Right ventricle myocardium superior (tissue), 1 donor: ENCODE results near the gene XXYLT1. TPM values are rescaled to one million over a fixed set of nuclear protein-coding genes. Genes with fewer than 3 reads are reported as not detected.
A peak's percentile ranks its signal among the peaks of the same experiment; 100 is the strongest.

Experiments
- ATAC-seq: fragments of 200-7000 bp; cut with Tn5 transposase; one replicate; pipeline ENCODE4 v1.9.1; 2020; ENCODE audit warnings: mild to moderate bottlenecking; ENCODE audit not compliant: poor library complexity
- DNase-seq: peaks from one replicate; pipeline ENCODE4 v3.0.0-alpha.2; 2020
- intact Hi-C: fragments of 100-400 bp; cut with DNase I; formaldehyde crosslinking; loops from one replicate; pipeline ENCODE4 v1.11.2; 2022
- microRNA-seq: library from miRNA; unstranded; fragments of <30 nt; microRNA quantifications from one replicate; pipeline ENCODE4 v1.2.0, GENCODE V29; 2020
- total RNA-seq: library from RNA; stranded (reverse); fragmentation: NEBNext Ultra II Directional; extraction: Animal tissue kit (Norgen Biotek cat#: 25700); gene quantifications from one replicate; pipeline ENCODE4 v1.2.1, GENCODE V29; 2021
- donor health status: DM: no; HTN: yes; CAD: no; lungs with severe emphysema.

XXYLT1 gene
- total RNA-seq, 1 donor from 2014 or later = 2.6 TPM

DNA sequence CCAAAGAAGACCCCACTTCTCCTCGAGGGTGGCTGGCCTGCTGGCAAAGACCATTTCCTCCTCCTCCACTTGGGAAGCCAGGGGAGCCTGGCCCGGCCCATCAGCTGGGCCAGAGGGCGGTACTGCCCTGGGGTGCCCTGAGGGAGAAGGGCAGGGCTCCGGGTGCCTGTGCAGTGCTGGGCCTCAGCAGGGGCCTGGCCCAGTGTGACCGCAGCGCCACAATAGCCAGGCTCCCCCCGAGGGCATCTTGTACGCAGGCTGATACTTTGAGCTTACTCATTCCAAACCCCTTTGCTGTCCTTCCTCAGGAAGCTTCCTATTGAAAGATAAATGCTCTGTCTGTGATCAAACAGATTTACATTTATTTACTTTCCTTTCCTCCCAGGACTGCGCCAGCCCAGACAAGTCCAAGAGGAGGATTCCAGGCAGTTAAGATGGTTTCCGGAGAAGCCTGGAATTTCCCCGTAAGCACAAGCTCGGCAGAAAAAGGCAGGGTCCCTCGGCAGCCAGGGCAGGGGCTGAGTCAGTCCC is 240.1 kb downstream of the XXYLT1 start:
- ATAC-seq (no peak), DNase-seq (no peak)
- intact Hi-C loops = no loop called here

DNA sequence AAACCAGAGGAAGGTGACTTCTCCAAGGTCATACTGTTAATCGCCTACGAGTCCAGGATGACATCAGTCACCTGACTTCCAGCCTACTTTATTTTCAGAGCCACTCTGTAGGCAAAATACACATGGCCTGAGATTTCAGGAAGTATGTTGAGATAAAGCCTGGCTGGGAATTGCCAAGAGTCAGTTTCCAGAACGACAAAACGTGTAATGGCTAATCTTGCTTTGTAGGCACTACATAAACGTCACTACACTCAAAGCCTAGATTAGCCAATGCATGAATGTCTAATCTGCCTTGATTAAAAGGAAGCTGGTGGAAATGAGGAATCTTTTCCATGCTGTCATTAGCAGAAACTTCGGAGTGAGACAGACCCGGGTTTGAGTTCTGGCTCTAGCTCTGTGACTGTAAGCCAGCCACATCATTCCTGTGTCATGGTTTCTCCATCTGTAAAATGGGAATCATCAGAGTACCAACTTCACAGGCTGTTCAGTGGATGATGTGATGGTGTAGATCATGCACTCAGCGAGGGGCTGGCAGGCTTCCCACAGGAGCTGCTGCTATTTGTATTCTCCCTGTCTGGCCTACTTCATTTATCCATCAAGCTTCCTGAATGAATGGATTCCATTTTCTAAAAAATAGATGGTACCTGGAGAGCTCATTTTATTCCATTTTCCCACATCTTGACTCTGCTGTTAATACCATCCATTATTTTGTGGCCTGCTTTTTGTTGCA is 241.9 kb downstream of the XXYLT1 start:
- intact Hi-C loops = no loop called here
- ATAC-seq = peak; percentile 42
- DNase-seq = peak; percentile 62

- no peak for DNase-seq
- intact Hi-C loops = no loop called here
- ATAC-seq = no peak
Observed at GRCh38 chr3:195025884-195026200, 245.1 kb downstream of the XXYLT1 start.

DNA sequence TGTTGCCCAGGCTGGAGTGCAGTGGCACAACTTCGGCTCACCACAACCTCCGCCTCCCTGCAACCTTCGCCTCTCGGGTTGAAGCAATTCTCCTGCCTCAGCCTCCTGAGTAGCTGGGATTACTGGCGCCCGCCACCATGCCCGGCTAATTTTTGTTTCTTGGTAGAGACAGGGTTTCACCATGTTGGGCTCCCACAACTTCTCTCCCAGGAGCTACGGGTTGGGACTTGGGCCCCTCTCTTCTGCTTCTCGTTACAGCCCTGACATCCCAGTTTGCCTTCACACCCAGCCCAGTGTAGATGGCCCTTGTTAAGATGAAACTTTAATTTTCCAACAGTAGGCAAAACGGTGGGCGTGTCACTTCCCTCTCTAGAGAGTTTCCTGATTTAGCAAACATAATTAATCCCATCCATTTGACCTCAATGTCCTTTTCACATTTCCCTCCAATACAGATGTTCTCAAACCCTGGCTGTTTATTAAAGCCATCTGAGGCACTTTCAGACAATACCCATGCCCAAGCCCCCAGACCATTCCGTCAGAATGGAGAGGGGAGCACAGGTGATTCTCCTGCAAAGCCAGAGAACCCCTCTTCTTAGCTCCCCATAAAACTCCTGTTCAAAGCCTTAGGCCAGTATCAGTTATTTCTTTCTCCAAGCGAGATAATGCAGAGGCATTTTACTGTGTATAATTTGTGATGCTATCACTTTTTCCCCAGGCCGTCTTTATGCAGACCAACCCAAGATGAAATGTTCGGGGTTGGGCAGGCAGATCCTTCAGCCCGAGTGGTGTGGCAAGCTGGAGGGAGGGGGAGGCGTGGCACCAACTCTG is 245.7 kb downstream of the XXYLT1 start:
- no peak for DNase-seq
- no peak for ATAC-seq
- intact Hi-C loops = no loop called here

- DNase-seq = no peak
- ATAC-seq = no peak
- intact Hi-C loops = no loop called here
Observed at GRCh38 chr3:195023989-195024388, 247.0 kb downstream of the XXYLT1 start.

DNA sequence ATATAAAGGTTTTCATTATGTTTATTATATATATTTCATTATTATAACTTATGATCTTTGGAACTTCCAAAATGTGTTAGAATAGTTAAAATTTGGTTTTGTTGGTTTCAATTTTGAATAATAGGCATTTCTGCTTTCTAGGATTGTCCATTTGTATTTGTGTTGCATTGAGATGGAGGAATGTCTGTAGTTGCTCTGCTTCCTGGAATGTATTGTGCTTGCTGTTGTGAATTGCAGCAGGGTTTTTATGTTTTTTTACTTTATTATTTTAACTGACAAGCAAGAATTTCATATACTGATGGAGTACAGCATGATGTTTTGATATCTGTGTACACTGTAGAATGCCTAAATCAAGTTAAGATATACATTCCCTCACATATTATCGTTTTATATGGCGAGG is 247.4 kb downstream of the XXYLT1 start:
- DNase-seq (no peak), ATAC-seq (no peak)
- intact Hi-C loops = no loop called here

GRCh38 chr3:195021692-195022091 is 249.3 kb downstream of the XXYLT1 start:
- DNase-seq (no peak), ATAC-seq (no peak)
- intact Hi-C loops = no loop called here

DNA sequence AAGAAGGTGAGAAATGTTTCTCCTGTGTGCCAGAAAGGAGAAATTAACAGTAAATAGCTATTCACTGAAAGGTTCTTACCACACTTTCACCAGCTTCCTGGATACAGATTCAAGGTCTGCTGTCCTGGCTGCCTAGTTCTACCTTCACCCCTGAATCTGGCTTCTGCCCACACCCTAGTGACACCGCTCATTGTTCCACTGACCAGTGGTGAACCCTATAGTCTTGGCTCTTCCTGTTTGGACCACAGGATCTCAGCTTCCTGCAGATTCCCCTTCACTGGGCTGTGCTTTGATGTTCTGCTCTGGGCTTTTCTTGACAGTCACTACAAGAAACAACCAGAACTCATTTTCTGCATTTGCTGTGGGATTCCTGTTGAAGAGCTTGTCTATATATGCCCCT is 250.0 kb downstream of the XXYLT1 start:
- DNase-seq (no peak), ATAC-seq (no peak)
- intact Hi-C loops = no loop called here

- DNase-seq = no peak
- intact Hi-C loops = no loop called here
- no peak for ATAC-seq
Observed at GRCh38 chr3:195020185-195020584, 250.8 kb downstream of the XXYLT1 start.

GRCh38 chr3:195019335-195019734 is 251.6 kb downstream of the XXYLT1 start:
- DNase-seq (no peak), ATAC-seq (no peak)
- intact Hi-C loops = no loop called here

Small RNAs within 50 kb of the gene (microRNA-seq; reads per million reads assigned to microRNA genes)
- gene MIR3137 = not detected

Other genes starting within 250 kb of the XXYLT1 start
- gene ACAP2, start 171.9 kb upstream of the XXYLT1 start, total RNA-seq = 12.8 TPM